Measurements from ENCODE around the gene AGAP1. TPM values are rescaled to one million over a fixed set of nuclear protein-coding genes. Genes with fewer than 3 reads are reported as not detected.
A peak's percentile ranks its signal among the peaks of the same experiment; 100 is the strongest.

AGAP1 gene
- total and polyA plus RNA-seq, 9 donors, result 5.7 to 32.2 (median 20.2) TPM

GRCh38 chr2:235582729-235583128 lies 88.9 kb downstream of the AGAP1 start:
- no peaks in the 10 kb centered on the region for H3K9me3 ChIP-seq
- H3K36me3 ChIP-seq, result no peaks in the 10 kb centered on the region
- no peaks in the 10 kb centered on the region for H3K27me3 ChIP-seq
- H3K27ac ChIP-seq, result peak overlapping the region in 1 of 2 donors; percentile 16
- H3K4me1 ChIP-seq (ENCODE audit: insufficient read depth), result peaks cover 11% of the 10 kb centered on the region
- WGBS, 3 donors, result 9 to 51% (median 21%) methylated on average over 7 of the region's 7 CpGs
- intact Hi-C loops (cut with DNase I), result loop anchor here in 2 of 4 donors (5.0 to 10.0 kb wide), 2 partner anchors 88 to 980 kb away; partner anchors contain the start of gene AGAP1 (in 1 of the 2)
- no peak overlapping the region for H3K4me3 ChIP-seq
- TF ChIP-seq EP300 (IDR thresholded peaks at IDR 0.05), result no peak
- no peak for TF ChIP-seq POLR2A (IDR thresholded peaks at IDR 0.05)
- no peak for TF ChIP-seq CTCF (IDR thresholded peaks at IDR 0.05)
- no peak for DNase-seq

GRCh38 chr2:235583144-235583543 lies 89.3 kb downstream of the AGAP1 start:
- H3K4me3 ChIP-seq, result no peak overlapping the region
- no peaks in the 10 kb centered on the region for H3K9me3 ChIP-seq
- no peaks in the 10 kb centered on the region for H3K27me3 ChIP-seq
- intact Hi-C loops (cut with DNase I), result loop anchor here in 2 of 4 donors (5.0 to 10.0 kb wide), 2 partner anchors 88 to 979 kb away; partner anchors contain the start of gene AGAP1 (in 1 of the 2)
- WGBS, 3 donors, result 59 to 74% (median 71%) methylated on average over 6 of the region's 6 CpGs
- peaks cover 11% of the 10 kb centered on the region for H3K4me1 ChIP-seq (ENCODE audit: insufficient read depth)
- no peak for DNase-seq
- no peak for TF ChIP-seq CTCF (IDR thresholded peaks at IDR 0.05)
- TF ChIP-seq POLR2A (IDR thresholded peaks at IDR 0.05), result no peak
- no peak for TF ChIP-seq EP300 (IDR thresholded peaks at IDR 0.05)
- H3K27ac ChIP-seq, result peak overlapping the region in 1 of 2 donors; percentile 16
- H3K36me3 ChIP-seq, result no peaks in the 10 kb centered on the region

DNA sequence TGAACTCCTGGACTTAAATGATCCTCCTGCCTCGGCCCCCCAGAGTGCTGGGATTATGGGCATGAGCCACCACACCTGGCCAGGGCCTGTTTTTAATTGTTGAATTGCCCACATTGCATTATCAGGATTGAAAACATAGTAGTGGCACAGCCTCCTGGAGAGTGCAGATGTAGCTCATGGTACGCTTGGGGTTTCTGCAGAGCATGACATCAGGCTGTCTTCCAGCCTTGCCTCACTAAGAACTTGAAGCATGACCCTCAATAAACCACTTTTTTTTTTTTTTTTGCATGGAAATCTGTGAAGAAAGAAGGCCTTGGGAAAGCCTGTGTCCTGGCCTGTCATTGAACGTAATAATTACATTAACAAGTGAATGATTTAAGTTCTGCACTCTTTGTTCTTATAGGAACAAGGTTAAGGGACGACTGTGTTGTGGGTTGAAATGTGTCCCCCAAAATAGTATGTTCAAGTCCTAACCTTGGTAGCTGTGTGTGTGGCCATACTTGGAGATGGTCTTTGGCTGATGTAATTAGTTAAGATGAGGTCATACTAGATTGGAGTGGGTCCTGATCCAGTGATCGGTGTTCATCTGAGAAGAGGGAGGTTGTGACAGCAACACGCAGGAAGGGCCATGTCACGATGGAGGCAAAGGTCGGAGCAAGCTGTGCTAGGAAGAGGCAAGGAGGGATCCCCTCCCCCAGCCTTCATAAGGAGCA lies 90.2 kb downstream of the AGAP1 start:
- no peak overlapping the region for H3K4me3 ChIP-seq
- intact Hi-C loops (cut with DNase I), result loop anchor here in 2 of 4 donors (5.0 to 10.0 kb wide), 2 partner anchors 89 to 978 kb away; partner anchors contain the start of gene AGAP1 (in 1 of the 2)
- no peak for TF ChIP-seq EP300 (IDR thresholded peaks at IDR 0.05)
- TF ChIP-seq POLR2A (IDR thresholded peaks at IDR 0.05), result no peak
- no peak for TF ChIP-seq CTCF (IDR thresholded peaks at IDR 0.05)
- WGBS, 3 donors, result 88 to 95% (median 90%) methylated on average over 8 of the region's 8 CpGs
- no peak for DNase-seq
- H3K27me3 ChIP-seq, result no peaks in the 10 kb centered on the region
- H3K27ac ChIP-seq, result no peak overlapping the region
- H3K36me3 ChIP-seq, result no peaks in the 10 kb centered on the region
- H3K9me3 ChIP-seq, result no peaks in the 10 kb centered on the region
- H3K4me1 ChIP-seq (ENCODE audit: insufficient read depth), result peaks cover 12% of the 10 kb centered on the region

DNA sequence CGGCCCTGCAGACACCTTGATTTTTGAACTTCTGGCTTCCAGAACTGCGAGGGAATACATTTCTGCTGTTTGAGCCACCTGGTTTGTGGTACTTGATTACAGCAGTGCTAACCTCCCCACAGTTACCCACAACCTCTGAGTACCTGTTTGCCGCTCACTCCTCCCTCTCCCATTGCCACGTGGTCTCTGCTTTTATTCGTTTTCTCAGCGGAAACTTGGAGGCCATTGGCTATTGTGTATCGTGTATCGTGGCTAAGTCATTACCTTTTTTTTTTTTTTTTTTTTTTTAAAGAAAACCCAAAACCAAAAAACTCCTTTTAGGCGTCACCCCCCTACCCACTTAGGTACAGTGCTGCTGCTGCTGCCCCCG lies 90.8 kb downstream of the AGAP1 start:
- H3K4me1 ChIP-seq (ENCODE audit: insufficient read depth), result peaks cover 14% of the 10 kb centered on the region
- no peak for DNase-seq
- no peaks in the 10 kb centered on the region for H3K27me3 ChIP-seq
- WGBS, 3 donors, result 88 to 90% (median 90%) methylated on average over 10 of the region's 10 CpGs
- H3K4me3 ChIP-seq, result no peak overlapping the region
- intact Hi-C loops (cut with DNase I), result loop anchor here in 3 of 4 donors (5.0 to 10.0 kb wide), 3 partner anchors 87 to 978 kb away; partner anchors contain the start of gene AGAP1 (in 1 of the 3)
- TF ChIP-seq POLR2A (IDR thresholded peaks at IDR 0.05) (no peak), CTCF (IDR thresholded peaks at IDR 0.05) (no peak), EP300 (IDR thresholded peaks at IDR 0.05) (no peak)
- no peaks in the 10 kb centered on the region for H3K9me3 ChIP-seq
- H3K36me3 ChIP-seq, result no peaks in the 10 kb centered on the region
- H3K27ac ChIP-seq, result no peak overlapping the region
